Stimulated activated CD8-positive, alpha-beta memory T cell treated with anti-CD3 and anti-CD28 coated beads, Interleukin-15, amount 100 ng/mL, for 24 hours (primary cell): ENCODE measurements around the gene WWOX.

ENCODE experiments used
- DNase-seq: peaks from one replicate; pipeline ENCODE4 v3.0.0-alpha.2; 2020; ENCODE audit warnings: low read depth

WWOX gene

DNA sequence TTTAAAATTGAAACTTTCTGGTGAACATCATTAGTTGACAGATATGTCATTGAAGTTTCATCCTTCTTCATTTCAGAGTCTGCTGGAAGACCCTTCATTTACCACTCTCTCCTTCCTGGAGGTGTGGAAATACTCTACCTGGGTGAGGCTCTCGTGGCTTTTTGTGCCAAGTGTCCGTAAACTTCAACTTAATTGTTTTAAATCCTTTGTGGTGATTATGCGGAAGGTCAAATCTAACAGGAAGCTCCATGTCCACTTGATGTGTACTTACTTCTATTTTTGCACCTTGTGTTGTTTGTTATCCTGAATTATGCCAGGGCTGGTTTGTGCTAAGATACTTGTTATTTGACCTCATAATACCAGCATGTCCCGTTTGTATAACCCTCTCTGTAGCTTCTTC, 129.2 kb downstream of the WWOX start:
- no peak for DNase-seq

DNA sequence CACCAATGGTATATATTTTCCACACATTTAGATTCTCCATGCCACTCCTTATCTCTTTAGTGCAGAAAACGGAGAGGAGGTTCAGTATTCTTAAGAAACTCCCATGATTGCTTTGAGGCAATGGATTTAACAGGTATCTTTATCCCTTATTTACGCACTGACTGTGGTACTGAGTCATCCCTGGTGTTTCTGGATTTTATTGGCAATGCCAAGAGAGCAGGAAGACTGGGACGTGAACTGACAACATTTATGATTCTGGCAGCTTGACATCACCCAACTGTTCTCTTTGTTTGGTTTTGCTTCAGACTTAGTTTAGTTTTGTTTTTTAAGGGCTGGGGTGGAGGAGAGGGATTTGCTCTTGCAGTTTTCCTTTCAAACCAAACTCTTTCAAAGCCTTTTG, 131.4 kb downstream of the WWOX start:
- DNase-seq, result no peak

DNA sequence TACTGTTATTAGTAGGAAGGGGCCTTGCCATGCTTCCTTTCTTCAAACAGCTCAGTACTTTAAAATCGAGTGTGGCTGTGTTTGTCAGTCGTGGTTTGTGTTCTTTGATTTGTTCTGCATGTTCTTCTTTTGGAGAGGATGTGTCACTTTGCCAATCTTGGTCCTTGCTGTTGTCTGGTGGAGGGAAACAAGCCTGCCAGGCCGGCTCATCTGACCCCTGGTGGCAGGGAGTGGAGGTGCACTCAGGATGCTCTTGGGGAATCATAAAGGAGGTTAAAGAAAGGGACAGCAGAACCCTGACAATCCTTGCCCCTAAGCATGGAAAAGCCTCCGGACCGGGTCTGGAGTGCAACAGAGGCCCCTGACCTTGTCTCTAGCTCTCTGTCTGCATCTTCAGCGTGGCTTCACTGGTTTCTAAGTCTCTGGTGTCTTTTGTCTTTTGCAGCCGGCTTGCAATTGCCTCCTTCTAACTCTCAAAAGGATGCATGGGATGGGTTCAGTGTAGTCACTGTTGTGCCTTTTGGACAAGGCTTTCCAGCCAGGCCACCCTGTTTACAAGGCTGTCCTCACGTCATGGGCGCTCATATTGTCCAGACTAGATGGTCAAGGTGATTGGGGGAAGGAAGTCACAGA, 135.8 kb downstream of the WWOX start:
- peak; percentile 35 for DNase-seq

DNA sequence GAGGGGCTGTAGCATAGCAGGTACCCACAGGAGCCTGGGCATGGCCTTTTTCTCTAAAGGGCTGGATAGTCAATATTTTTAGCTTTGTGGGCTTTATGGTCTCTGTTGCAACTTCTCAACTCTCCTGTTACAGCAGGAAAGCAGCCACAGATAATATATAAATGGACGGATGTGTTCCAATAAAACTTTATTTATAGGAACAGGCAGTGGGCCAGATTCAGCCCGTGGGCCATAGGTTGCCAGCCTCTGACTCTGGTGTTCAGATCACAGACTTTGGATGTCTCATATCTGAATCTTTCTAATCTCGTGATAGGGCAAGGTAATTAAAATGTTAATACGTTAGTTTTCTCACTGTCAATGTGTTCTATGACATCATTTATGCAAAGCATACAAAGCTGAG, 136.4 kb downstream of the WWOX start:
- DNase-seq, result no peak

DNA sequence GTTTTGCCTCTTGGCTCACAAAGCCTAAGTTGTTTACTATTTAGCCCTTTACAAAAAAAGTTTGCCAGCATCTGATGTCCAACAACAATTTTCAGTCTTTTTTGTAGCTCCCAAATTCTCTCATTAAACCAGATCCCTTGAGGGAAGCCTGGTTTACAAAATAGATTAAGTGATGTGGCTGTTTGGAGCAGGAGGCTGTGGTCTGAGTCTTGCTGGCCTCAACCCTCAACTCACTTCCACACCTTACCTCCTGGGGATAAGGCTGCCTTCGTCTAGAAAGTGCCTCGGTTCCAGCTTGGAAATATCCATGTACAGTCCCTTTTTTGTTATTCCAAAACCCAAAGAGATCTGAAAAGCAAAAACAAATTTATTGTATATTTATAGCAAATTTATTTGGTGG, 138.4 kb downstream of the WWOX start:
- DNase-seq, result no peak

DNA sequence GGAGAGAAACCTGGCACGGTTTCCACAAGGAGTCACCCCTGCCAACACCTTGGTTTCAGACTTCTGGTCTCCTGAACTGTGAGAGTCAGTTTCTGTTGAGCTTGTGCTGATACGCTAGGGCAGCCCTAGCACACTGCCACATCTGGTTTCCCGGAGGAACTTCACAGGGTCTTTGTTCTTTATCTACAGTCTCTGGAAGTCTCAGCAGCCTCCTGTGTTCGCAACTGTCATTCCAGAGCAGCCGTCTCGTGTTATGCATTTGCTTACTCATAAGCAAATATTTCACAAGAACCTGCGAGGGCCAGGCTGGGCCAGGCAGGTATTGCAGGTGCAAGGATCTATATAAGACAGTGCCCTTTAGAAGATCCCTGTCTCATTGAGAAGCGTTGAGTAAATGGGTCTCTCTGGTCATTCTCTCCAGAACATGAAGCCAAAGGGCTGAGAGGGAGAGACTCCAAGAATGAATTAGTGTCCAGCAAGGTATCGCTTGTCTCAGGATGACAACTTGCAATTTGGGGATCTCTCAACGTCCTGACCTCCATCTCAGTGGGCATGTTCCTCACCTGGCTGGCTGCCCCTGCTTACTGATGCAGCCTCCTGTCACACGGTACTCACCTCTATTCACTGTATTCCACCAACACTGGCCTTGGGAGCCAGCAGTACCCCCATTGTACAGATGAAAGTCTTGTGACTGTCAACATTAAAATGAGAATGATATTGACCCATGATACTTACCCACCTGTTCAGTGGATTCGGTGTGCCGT, 141.2 kb downstream of the WWOX start:
- no peak for DNase-seq

DNA sequence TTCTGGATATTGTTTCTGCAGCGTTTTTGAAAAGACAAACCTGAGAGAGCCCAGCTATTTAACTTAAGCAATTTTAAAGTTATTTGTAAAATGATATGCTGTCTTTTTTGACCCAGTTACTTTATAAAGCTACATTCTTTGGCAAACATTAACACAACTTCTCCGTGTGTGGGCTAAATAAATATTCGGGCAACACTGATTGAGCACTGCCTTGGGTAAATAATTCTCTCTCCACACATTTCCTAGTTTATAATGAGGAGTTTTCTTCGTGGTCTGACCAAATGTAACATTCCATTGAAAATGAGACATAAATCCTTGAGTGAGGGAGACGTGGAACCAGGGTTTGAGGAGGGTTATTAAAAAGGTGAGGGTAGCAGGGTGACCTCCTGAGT, 142.8 kb downstream of the WWOX start:
- no peak for DNase-seq

DNA sequence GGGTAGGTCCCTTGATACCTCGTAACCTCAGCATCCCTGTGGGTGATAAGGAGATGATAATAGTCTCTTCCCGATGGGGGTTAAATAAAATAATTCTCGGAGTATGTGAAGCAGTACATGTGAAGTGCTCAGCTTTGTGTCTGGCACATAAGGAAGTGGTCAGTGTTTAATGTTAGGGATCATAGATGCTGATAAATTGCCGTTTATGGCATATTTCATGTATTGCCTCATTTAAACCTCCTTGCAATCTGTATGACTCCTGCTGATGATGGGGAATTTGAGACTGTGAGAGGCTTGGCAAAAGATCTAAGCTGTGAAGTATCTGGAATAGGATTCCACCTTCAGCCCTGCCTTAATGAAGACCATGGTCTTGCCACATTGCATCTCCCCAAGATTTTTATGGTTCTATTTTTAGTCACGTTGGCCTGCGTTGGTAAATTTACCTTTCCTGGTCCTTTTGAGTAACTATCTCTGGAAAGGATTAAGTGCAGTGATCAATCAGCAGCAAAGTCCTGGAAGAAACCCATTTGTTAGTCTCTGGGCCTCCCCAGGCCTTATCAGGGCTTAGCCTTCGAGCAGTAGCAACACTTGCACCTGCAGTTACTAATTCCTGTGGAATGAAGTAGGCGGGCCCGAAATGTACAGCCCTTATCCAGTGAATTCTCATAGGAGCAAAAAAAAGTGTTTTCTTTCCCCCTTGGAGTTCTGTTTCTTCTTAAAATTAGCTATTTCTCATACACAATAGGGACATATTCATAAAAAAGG, 144.9 kb downstream of the WWOX start:
- no peak for DNase-seq

DNA sequence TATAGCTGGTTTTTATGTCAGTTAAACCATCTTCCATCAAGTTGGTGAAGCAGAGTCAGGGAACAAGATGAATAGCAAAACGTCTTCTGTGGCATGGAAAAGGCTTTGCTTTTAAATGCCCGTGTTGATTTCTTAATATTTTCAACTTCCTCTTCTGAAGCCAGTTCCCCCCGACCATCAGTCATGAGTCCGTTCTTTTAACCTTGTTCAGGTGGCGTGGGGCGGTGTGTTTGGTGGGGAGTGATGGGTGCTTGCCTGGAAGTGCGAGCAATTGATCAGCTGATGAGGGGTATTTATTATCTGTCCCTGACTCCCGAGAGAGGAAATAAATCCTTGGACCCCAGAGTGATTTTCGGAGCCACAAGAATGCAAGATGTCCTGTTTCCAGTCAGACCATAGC, 147.1 kb downstream of the WWOX start:
- DNase-seq, result no peak

DNA sequence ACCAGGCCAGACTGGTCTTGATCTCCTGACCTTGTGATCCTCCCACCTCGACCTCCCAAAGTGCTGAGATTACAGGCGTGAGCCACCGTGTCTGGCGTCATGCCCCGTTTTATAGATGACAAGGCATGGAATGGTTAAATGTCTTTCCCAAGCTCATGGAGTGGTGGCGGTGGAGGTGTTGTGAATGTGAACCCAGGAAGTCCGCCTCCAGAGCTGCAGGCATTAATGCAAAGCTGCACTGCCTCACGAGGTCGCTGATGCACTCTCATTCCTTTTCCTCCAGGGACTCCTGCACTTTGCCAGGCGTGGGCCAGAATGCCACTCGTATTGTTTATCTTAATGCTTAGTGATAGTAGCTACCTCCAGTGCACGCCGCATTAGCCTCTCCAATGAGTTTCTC, 149.6 kb downstream of the WWOX start:
- DNase-seq, result no peak

DNA sequence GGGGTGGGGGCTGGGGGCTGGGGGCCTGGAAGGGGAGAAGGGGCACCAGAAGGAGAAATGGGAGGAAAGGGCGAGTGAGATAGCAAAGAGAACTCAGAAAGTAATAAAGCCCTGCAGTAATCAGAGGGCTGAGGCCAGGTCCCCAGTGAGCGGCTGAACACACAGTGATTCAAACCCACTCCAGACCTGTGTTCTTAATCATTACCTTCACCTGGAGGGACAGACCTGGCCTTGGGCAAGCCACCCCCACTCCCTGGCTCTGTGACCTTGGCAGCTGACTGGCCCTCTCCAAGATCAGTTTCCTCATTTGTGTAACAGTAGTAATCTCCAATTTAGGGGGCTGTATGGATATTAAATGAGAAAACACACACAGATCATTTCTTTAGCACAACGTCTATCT, 150.4 kb downstream of the WWOX start:
- DNase-seq, result no peak

DNA sequence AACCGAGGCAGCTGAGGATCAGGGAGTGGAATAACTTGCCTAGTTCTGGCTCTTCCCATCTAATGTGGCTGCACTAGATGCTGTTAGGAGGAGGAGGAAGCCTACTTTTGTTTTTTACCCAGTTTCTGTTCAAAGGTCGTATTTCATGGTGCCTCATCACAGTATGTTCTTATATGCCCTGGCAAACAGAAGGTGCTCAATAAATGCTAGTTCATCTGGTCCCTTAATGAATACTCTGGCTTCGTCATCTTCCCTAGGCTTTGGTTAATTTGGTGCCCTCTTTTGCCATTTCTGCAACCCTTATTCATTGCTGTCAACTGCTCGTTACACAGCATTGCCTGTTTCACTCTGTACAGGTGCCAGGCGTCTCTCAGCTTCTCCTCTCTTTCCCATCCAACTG, 151.7 kb downstream of the WWOX start:
- DNase-seq, result no peak

DNA sequence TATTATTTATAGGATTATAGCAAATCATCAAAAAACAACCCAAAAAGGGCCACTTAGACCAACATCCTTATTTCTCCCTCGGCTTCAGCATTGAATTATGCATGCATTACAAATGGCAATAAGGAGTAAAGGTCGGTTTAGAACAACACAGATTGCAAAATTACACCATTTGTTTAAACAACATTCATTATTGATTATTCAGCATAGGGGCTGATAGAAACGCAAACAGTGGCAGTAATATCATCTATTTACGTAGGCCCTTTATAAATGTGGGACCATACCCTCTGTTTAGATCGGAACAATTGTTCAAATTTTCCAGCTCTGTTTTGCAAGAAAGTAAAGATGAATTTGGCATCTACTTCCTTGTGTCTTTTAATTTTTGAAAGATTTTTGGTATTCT, 153.3 kb downstream of the WWOX start:
- no peak for DNase-seq

DNA sequence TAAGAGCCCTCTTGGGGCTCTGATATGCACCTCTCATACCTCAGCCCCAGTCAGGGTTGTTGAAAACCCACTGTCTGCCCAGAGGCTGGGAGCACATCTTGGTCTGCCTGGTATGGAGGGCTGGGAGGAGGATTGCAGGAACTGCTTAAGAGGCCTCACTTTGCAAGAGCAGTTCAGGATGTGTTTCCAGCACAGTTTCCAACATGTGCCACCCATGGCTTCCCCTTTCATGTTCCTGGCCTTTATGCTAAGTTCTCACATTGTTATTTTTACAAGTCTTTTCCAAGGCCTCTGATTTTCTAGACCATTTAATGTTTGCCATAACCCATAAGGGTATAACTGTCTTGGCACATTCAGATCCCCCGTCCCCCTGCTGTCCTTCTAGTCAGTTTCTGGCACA, 155.4 kb downstream of the WWOX start:
- no peak for DNase-seq

DNA sequence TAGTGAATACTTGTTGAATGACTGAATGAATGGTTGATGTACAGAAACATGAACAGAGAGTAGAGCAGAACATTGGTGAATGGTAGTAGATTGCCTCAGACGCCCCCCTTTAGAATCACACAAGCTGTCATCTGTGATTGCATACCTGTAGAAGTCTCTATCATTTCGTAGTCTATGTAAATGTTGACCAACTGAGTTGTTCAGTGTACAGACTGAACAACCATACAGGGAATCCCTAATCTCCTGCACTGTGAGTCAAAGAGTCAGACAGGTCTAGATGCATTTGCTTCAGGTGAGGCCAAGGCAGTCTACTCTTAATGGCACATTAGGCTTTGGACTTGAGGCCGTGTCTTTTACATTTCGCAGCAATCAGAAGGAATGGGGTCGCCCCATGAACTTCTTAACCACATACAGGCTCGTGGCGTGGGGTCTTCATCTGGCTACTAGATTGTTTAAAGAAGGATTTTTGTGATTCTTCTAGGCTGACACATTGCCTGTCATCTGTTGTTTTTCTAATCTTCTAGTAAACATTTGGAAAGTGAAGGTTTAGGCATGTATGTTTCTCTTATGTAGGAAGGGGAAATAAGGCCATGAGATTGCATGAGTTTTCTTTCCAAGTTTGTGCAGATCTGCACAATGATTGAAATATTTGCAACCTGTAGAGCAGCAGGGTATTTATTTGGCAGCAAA, 157.4 kb downstream of the WWOX start:
- DNase-seq, result no peak

DNA sequence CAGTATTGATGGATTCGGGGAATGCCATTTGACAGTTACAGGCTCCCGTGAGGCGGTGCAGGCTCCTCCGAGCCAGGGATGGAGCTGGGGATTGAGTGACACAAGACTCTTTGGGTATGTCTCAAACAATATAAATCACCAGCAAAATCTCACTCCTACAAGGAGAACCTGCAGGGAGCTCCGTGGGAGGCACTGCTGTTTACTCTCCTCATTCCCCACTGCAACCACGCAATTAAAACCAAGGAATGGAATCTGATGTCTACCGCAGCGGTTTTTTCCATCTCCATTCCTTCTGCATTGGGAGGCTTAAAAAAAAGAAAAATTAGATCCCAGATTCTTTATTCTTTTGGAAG, 157.9 kb downstream of the WWOX start:
- DNase-seq, result no peak

DNA sequence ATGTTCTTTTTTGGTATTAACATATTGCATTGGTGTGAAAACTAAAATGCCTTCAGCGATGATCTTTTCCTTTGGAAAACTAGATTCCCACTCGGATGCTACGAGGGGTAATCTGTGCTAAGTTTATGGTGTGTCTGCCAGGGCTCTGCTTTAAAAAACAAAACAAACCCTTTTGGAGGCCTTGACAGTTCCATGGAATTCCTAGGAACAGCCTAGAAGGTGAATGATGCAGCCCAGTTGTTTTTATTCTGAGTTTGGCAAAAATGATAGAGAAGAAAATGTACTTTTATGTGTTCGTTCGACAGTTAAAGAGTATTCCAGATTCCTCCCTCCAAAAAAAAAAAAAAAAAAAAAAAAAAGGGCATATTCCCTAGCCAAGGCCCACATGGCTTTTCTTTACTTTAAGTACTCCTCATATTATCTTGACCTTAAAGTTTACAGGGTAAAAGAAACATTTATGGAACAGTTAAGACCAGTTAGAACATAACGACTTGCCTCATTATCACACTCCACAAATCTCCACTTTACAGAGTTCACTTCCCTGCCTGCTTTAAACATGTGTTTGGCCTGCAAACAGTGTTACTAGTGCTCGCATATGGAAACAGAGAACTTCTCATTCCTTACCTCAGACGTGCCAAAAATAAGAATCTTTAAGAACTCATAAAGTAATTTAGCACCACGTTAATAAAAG, 159.1 kb downstream of the WWOX start:
- DNase-seq, result no peak

DNA sequence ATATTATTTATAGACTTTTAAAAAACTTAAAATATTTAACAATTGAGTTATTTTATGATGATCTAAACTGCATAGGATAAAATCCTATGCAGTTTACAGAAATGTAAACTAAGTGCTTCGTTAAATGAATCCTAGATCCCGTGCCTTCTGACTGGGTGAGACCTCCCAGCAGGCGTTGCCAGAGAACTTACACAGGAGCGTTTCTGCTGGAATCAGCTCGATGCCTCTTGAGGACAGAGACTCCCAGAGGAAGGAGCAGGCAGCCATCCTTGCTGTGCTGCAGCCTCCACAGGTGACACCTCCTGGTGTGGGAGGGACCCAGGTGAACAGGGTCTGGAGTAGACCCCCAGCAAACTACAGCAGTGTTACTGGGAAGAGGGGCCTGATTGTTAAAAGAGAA, 160.4 kb downstream of the WWOX start:
- DNase-seq, result no peak

DNA sequence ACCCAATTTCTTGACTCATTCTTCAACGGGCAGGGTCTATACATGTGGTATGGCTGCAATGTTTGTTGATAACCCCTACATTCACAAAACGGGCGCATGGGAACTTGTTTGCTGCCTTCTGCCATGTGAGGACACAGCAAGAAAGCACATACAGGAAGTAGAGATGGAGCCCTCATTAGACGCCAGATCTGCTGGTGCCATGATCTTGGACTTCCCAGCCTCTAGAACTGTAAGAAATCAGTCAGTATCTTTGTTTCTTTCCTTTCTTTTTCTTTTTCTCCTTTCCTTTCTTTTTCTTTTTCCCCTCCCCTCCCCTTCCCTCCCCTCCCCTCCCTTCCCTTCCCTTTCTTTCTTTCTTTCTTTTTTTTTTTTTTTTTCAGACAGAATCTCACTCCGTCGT, 165.2 kb downstream of the WWOX start:
- DNase-seq, result no peak

DNA sequence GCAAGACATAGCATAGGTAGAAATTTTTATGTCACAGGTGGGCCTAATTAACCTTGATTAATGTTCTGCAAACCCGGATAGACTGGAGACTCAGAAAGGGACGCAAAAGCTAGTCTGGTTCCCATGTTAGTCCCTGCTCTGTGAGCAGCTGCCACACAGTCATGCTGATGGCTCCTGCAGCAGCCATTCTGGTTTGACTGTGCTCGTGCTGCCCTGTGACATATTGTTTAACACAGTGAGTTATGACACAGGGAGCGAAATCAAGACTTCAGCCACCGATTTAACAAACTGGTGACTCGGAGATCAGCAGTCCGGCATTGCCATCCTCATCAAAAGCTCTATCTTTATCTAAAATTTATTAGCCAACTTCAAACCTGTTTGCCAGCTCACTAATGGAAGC, 169.8 kb downstream of the WWOX start:
- DNase-seq, result no peak

DNA sequence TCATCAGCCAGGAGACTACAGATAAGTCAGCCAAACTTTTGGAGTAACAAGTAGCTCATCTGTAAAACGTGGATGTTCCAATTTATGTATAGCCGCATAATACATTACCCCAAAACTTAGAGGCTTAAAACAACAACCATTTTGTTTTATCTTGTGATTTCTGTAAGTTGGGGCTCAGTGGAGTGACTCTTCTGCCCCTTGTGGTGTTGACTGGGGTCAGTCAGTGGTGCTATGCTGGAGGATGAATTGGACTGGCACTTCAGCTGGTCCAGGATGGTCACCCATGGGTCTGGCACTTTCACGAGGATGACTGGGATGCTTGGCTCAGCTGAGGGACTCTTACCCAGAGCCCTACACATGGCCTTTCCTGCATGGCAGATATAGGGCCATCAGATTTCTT, 172.5 kb downstream of the WWOX start:
- no peak for DNase-seq

DNA sequence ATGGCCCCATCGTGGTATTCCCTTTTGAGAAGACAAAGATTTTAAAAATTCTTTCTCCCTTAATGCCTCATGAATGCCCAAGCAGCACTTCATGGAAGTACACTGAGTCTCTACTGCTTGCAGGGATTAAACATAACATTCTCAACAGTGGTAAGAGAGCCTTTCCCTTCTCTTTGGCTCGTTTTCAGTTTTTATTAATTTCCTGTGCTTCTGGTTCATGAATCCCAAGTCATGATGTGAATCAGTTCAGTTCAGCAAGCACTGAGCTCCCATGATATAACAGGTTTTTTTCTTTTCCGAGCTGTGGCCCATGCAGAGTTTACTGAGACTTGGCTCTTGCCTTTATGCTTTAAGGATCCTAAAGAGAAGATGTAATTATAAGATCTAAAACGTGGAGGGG, 175.3 kb downstream of the WWOX start:
- no peak for DNase-seq
